Stimulated activated CD8-positive, alpha-beta memory T cell treated with anti-CD3 and anti-CD28 coated beads, Interleukin-2, amount 100 ng/mL, for 1 hour (primary cell): ENCODE data around the gene DSEL.
A peak's percentile ranks its signal among the peaks of the same experiment; 100 is the strongest.

Experiments
- DNase-seq, 2 donors: peaks; one replicate each; pipeline ENCODE4 v3.0.0-alpha.2; 2020; ENCODE audit warnings: low read depth in 2 of 2

The DSEL gene

GRCh38 chr18:67516539-67517443 is at the start of gene DSEL:
Gene DSEL (minus strand): TSS chr18:67516720. CDS start chr18:67514608, 2,112 bp downstream.
- peak; percentile 99 to 100 for DNase-seq

GRCh38 chr18:67553437-67553836 is 36.9 kb upstream of the DSEL start:
- DNase-seq: no peak

GRCh38 chr18:67550872-67551520 is 34.5 kb upstream of the DSEL start:
- DNase-seq: no peak

- no peak for DNase-seq
These were observed 33.4 kb upstream of the DSEL start for GRCh38 chr18:67549946-67550345.

GRCh38 chr18:67545681-67546080 is 29.2 kb upstream of the DSEL start:
- DNase-seq: no peak

- DNase-seq: no peak
These were observed 24.0 kb upstream of the DSEL start for GRCh38 chr18:67540559-67540958.

GRCh38 chr18:67531929-67532328 is 15.4 kb upstream of the DSEL start:
- DNase-seq: no peak

- no peak for DNase-seq
These were observed 9.0 kb upstream of the DSEL start for GRCh38 chr18:67525328-67526099.

- DNase-seq: no peak
These were observed 3.9 kb upstream of the DSEL start for GRCh38 chr18:67520351-67520921.

GRCh38 chr18:67519592-67519991 is 3.1 kb upstream of the DSEL start:
- DNase-seq: no peak

- no peak for DNase-seq
These were observed 2.0 kb upstream of the DSEL start for GRCh38 chr18:67518566-67518965.

GRCh38 chr18:67517444-67517765 is 885 bp upstream of the DSEL start:
- DNase-seq: no peak

- peak; percentile 31 to 35 for DNase-seq
These were observed 480 bp downstream of the DSEL start for GRCh38 chr18:67515942-67516538.

- no peak for DNase-seq
These were observed 1.5 kb downstream of the DSEL start for GRCh38 chr18:67514901-67515540.

- DNase-seq: no peak
These were observed 2.1 kb downstream of the DSEL start for GRCh38 chr18:67514465-67514864.

GRCh38 chr18:67513280-67513679 is 3.2 kb downstream of the DSEL start:
- DNase-seq: no peak

- DNase-seq: no peak
These were observed 4.7 kb downstream of the DSEL start for GRCh38 chr18:67511840-67512239.

- no peak for DNase-seq
These were observed 5.7 kb downstream of the DSEL start for GRCh38 chr18:67510831-67511230.

- no peak for DNase-seq
These were observed 6.7 kb downstream of the DSEL start for GRCh38 chr18:67509741-67510391.

- no peak for DNase-seq
These were observed 8.4 kb downstream of the DSEL start for GRCh38 chr18:67508146-67508545.

- DNase-seq: no peak
These were observed 11.8 kb downstream of the DSEL start for GRCh38 chr18:67504739-67505138.
